UCSD-AML1 (cell line): ENCODE data around the gene OGFOD2.
"Not testable (repeated sequence)": the region's sequence is repeated elsewhere in the genome, so short reads cannot be mapped to it uniquely, and the experiment has no call there.

Experiments
- DNase-seq: peaks from one replicate; lab custom pipeline; 2025; ENCODE audit not compliant: unreplicated experiment; lab: John Stamatoyannopoulos, UW

OGFOD2 gene

GRCh38 chr12:122974892-122975789, at the start of gene OGFOD2:
Gene OGFOD2, plus strand, starts transcription at chr12:122975244. Its CDS starts 8 bp downstream, at chr12:122975252.
- peak; percentile 92 for DNase-seq

- DNase-seq: no peak
These were observed 47.2 kb upstream of the OGFOD2 start for GRCh38 chr12:122927756-122928403.

DNA sequence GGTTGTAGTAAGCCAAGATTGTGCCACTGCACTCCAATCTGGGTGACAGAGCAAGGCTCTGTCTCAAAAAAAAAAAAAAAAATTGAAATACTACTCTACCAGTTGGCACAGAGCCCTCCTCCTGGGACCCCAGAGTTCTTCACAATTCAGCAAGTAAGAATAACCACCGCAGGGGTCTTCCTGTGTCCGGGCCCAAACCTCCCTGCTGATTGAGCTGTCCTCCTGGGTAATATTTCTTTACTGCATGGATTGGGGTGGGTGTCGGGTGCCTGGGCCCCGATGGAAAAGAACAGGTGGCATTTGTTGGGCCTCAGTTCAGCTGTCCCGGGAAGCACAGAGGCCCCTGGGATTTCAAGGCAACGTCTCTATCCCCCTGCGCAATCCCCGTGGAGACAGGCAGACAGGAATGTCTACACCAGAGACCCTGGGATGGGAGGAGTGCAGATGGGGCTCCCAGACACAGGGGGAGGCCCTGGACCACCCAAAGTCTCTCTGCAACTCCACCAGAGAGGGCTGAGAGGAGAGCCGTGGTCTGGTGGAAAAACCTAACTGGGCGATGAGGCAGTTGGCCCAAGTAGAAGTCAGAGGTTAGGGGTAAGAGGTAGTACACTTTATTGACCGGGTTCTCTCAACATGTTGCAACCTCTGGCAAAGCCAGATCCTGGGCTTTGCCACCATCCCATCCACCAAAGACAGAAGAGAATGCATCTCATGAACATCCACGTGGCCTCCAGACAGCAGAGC, 46.5 kb upstream of the OGFOD2 start:
- no peak for DNase-seq

DNA sequence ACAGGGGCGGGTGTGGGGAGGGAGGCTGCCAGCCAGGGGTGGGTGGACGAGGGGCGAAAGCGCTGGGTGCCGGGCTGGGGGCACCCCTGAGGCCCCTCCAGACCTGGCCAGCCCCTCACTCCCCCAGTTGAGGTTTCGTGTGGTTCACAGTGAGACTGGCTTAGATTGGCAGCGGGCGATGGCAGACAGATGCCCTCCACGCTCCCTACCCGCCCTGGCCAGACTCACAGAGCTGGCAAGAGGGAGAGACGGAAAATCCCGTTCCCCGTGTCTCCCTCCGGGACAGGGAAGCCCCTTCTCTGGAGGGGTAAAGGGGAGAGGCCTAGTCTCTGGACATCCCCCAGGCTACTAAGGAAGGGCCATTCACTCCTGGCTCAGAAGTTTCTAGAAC, 45.9 kb upstream of the OGFOD2 start:
- DNase-seq: no peak

- DNase-seq: no peak
These were observed 45.2 kb upstream of the OGFOD2 start for GRCh38 chr12:122929812-122930211.

GRCh38 chr12:122932207-122932606, 42.8 kb upstream of the OGFOD2 start:
- DNase-seq: no peak

- DNase-seq: no peak
These were observed 40.3 kb upstream of the OGFOD2 start for GRCh38 chr12:122934722-122935121.

- no peak for DNase-seq
These were observed 39.7 kb upstream of the OGFOD2 start for GRCh38 chr12:122935318-122935717.

GRCh38 chr12:122937622-122938091, 37.4 kb upstream of the OGFOD2 start:
- DNase-seq: no peak

- no peak for DNase-seq
These were observed 35.9 kb upstream of the OGFOD2 start for GRCh38 chr12:122939125-122939524.

DNA sequence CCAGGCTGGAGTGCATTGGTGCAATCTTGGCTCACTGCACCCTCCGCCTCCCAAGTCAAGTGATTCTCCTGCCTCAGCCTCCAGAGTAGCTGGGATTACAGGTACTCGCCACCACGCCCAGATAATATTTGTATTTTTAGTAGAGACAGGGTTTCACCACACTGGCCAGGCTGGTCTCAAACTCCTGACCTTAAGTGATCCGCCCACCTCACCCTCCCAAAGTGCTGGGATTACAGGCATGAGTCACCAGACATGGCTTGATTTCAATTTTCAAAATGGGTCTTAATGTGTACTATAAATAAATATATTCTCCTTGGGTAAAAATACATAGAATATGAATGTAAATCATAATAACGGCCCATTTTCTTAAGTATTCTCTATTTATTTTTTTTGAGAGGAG, 33.7 kb upstream of the OGFOD2 start:
- not testable (repeated sequence) for DNase-seq

- DNase-seq: no peak
These were observed 32.4 kb upstream of the OGFOD2 start for GRCh38 chr12:122942637-122943036.

DNA sequence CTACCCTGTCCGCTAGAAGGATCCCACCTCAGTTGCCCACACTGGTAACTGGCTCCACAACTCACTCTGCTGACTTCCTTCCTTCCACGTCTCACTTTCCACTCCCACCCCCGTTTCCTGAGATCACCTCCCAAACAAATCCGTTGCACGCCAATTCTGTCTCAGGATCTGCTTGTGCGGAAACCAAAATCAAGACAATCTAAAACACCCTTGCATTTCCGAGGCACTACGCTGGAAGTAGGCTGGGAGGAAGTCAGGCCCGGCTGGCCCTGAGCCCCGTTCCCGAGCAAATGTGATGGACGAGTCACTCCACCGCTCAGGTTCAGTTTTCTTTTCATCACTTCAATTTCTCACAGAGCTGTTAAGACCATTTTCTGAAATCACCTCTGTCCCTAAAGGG, 31.8 kb upstream of the OGFOD2 start:
- DNase-seq: peak; percentile 59

- no peak for DNase-seq
These were observed 30.1 kb upstream of the OGFOD2 start for GRCh38 chr12:122944605-122945592.

- DNase-seq: peak; percentile 90
These were observed 28.2 kb upstream of the OGFOD2 start for GRCh38 chr12:122946690-122947341.

- peak; percentile 49 for DNase-seq
These were observed 27.7 kb upstream of the OGFOD2 start for GRCh38 chr12:122947352-122947792.

DNA sequence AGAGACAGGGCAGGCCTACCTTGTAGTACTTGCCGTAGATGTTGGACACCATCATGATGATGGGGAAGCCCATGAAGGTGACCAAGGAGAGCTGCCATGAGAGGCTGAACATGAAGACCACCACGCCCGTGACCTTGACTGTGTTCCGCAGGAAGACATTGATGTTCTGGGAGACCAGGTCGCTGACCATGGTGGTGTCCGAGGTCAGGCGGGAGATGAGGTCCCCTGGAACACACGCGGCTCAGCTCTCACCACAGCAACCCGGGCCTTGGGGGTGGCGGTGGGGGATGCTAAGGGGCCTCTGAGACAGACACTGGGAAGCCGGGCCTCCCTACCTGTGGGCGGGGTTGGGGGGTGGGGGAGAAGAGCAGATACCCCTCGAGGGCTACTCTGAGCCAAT, 26.4 kb upstream of the OGFOD2 start:
- DNase-seq: no peak

GRCh38 chr12:122949405-122949804, 25.6 kb upstream of the OGFOD2 start:
- DNase-seq: no peak

GRCh38 chr12:122949816-122950675, 25.0 kb upstream of the OGFOD2 start:
- DNase-seq: no peak
